Erythroblast (primary cell): Measurements from ENCODE around the gene MINDY4.

Experiments used
- GATA1 ChIP-seq: IDR thresholded peaks from 2 replicates; pipeline ENCODE4 v1.6.1; 2011; ENCODE audit warnings: low read depth, mild to moderate bottlenecking, control low read depth, low read length, moderate library complexity
- POLR2A ChIP-seq: IDR thresholded peaks from 2 replicates; pipeline ENCODE4 v1.6.1; 2011; ENCODE audit warnings: mild to moderate bottlenecking, low read length

DNA sequence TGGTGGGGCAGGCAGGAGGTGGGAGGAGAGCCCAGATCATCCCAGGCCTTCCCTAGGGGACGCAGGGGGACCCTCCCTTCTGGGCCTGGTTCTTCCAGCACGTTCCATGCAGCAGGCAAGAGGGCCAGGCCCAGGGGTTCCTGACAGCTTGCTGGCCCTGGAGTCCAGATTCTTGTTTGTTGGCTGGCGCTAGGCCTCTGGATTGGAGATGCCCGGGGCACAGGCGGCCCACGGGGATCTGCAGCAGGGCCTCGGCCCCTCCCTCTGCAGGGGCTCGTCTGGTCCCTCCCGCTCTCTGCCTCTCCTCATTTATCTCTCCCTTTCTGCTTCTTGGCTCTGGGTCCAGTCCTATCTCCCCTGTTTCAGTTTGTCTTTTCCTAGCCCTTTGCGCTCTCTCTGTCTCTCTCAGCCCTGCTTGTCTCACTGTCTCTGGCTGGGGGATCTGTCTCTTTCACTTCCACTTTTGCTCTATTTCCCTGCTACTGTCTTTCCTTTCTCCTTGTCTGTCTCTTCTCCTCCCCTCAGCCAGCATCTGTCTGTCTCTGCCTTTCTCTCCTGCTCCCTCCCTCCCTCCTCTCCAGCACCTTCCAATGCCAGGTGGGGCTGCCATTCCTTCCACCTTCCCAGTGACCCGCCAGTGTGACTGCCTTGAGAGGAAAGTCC is 139.3 kb downstream of the MINDY4 start:
- TF ChIP-seq POLR2A (no peak), GATA1 (no peak)
